Glutamatergic neuron (in vitro differentiated cells): Measurements from ENCODE around the gene ORAI1. TPM values are rescaled to one million over a fixed set of nuclear protein-coding genes. Genes with fewer than 3 reads are reported as not detected.

ENCODE experiments used
- DNase-seq: peaks from one replicate; pipeline ENCODE4 v3.0.0; 2022
- H3K27ac Mint-ChIP-seq: one replicate; pipeline ENCODE4 v1.8.0; 2020; ENCODE audit warnings: mild to moderate bottlenecking, mixed read lengths, inconsistent platforms; ENCODE audit not compliant: unreplicated experiment
- H3K27me3 Mint-ChIP-seq: one replicate; pipeline ENCODE4 v1.8.0; 2020; ENCODE audit warnings: mild to moderate bottlenecking, moderate library complexity, mixed read lengths, inconsistent platforms; ENCODE audit not compliant: unreplicated experiment
- H3K36me3 Mint-ChIP-seq: one replicate; pipeline ENCODE4 v1.8.0; 2020; ENCODE audit warnings: mild to moderate bottlenecking, mixed read lengths, inconsistent platforms; ENCODE audit not compliant: unreplicated experiment
- H3K4me1 Mint-ChIP-seq: one replicate; pipeline ENCODE4 v1.8.0; 2020; ENCODE audit warnings: mild to moderate bottlenecking, low read depth, mixed read lengths, inconsistent platforms; ENCODE audit not compliant: unreplicated experiment
- H3K4me3 Mint-ChIP-seq: one replicate; pipeline ENCODE4 v1.8.0; 2020; ENCODE audit warnings: mild to moderate bottlenecking, mixed read lengths, inconsistent platforms; ENCODE audit not compliant: unreplicated experiment
- H3K9me3 Mint-ChIP-seq: one replicate; pipeline ENCODE4 v1.8.0; 2020; ENCODE audit warnings: mild to moderate bottlenecking, moderate library complexity, mixed read lengths, inconsistent platforms; ENCODE audit not compliant: unreplicated experiment
- CTCF ChIP-seq: fragments of 200-600 bp; sonication (generic); IDR thresholded peaks from one replicate; pipeline ENCODE4 v1.5.0; 2021; ENCODE audit not compliant: partially characterized antibody, unreplicated experiment
- total RNA-seq: library from RNA; stranded (reverse); fragmentation: NEBNext Ultra II Directional; extraction: Animal tissue kit (Norgen Biotek cat#: 25700); gene quantifications from one replicate; pipeline ENCODE4 v1.2.1, GENCODE V29; 2021; ENCODE audit not compliant: unreplicated experiment

The ORAI1 gene
- total RNA-seq, 1 donor from 2014 or later, result 15.9 TPM

GRCh38 chr12:121689430-121689829 lies 63.1 kb downstream of the ORAI1 start:
- no peak for TF ChIP-seq CTCF
- Mint-ChIP-seq H3K4me1 (peaks cover 1% of the 10 kb centered on the region), H3K27me3 (peaks cover 4% of the 10 kb centered on the region), H3K9me3 (peaks cover 2% of the 10 kb centered on the region), H3K4me3 (no peak overlapping the region), H3K27ac (no peak overlapping the region), H3K36me3 (no peaks in the 10 kb centered on the region)
- no peak for DNase-seq

Other genes with a start within 250 kb of the ORAI1 start
- gene RNF34, start 226.4 kb upstream of the ORAI1 start, total RNA-seq, result 63.7 TPM
- gene KDM2B, start 45.5 kb upstream of the ORAI1 start, total RNA-seq, result 64.3 TPM
- 1.2 TPM for gene MORN3, start 43.1 kb downstream of the ORAI1 start, total RNA-seq
- gene TMEM120B, start 86.2 kb downstream of the ORAI1 start, total RNA-seq, result 205 TPM
- gene RHOF, start 167.2 kb downstream of the ORAI1 start, total RNA-seq, result 31.1 TPM
- 35.0 TPM for gene SETD1B, start 177.5 kb downstream of the ORAI1 start, total RNA-seq
- not detected for gene HPD, start 232.3 kb downstream of the ORAI1 start, total RNA-seq